SW 1271 (cell line): ENCODE results near the gene MXRA8.
"Not testable (repeated sequence)": the region's sequence is repeated elsewhere in the genome, so short reads cannot be mapped to it uniquely, and the experiment has no call there.

Source experiments
- DNase-seq, 2 experiments: peaks; one replicate each; lab custom pipeline; 2025; lab: John Stamatoyannopoulos, UW

Gene MXRA8

DNA sequence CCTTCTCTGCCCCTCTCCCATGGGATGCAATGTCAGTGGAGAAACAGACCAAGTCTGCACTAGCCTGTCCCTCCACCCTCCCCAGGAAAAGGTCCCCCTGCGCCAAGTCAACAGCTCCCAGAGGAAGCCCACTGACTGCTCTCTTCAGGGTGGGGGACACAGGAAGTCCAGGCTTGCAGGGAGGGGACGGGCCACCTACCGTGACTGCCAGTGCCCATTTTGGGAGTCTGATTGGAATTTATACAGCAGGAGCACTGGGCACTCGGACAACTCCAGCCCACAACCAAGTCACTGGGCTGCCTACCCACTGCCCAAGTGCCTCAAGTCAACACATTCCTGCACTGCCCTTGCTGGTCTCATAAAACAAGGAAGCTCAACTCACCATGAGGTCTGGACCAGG is 34.7 kb upstream of the MXRA8 start:
- no peak for DNase-seq

DNA sequence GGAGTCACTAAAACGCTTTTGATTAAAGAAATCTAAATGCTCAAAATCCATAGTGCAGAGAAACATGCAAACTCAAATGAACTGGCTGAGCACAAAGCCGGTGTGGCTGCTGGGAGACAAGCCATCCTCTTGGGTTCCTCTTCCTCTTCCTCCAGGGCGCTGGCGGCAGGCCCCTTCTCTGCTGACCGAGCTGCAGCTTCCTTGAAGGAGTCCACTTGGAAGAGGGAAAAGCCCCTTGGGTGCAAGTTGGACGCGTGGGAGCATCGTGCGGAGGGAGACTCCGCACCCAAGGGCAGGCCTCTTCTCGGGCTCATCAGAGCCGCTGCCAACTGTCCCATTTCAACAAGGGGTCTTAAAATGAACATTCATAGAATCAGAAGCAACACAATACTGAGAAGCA is 32.9 kb upstream of the MXRA8 start:
- no peak for DNase-seq

DNA sequence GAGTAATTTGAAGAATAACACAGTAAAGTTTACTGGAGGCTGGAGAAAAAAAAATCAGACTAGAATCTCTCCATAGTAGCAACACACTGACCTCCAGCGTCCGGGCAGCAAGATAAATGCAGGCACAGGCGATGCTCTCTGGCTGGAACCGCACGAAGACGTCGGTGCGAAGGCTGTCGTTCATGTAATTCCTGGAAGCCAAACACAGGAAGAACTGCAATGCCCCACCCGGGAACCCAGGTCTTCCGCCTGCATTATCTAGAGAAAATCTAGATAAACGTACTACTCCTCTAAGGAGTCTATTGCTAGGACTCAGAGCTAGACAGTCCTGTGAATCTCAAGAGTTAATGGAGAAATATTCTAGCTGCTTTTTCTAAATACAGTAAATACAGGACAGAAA is 32.3 kb upstream of the MXRA8 start:
- no peak for DNase-seq

DNA sequence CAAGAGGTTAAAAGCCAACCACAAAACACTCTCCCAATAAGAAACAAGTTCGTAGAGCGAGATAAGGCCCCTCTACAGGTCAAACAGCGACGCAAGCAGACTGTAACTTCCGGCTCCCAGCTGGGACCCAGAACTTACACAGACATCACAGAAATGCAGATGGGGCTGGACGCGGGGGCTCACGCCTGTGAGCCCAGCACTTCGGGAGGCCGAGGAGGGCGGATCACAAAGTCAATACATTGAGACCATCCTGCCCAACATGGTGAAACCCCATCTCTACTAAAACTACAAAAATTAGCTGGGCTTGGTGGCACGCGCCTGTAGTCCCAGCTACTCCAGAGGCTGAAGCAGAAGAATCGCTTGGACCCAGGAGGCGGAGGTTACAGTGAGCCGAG is 29.7 kb upstream of the MXRA8 start:
- no peak for DNase-seq

DNA sequence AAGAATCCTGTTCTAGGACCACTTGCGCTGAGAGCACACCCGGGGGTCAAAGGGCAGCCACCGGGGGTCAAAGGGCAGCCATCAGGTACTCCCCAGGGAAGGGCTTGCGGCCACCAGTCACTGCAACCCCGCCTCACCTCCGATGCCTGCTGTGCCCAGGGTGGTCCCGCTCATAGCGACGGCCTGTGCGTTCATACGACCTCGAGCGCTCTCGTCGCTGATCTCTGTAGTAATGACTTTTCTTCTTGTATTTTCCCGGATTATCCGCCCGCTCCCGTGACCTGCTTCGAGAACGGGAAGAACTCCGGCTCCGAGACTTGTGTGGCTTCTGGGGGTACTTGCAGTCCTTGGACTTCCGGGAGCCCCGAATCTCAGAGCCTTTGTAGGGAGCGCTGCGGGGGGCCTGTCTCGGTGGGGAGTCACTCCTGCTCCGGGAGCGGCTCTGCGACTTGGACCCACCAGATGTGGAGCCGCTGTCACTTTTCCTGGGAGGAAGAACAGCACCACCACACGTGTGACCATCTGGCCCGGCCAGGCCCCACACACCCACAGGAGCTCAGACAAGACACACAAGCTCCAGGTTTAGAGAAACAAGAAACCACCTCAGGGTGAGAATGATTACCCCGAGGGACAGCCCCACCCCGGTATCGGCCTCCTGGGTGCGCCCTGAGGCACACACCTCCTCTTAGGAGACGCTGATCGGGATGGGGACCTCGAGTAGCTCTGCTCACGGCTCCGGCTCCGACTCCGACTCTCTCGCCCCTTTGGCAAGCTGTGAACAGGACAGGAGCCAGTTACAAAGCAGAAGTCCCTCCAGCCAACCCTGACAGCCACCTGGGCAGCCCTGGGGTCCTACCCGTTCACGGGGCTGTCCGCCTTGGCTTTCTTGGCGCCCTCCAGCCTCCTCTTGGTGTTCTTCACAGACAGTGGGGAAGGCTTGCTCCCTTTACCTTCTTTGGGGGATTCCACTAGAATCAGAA is 29.0 kb upstream of the MXRA8 start:
- DNase-seq = no peak

DNA sequence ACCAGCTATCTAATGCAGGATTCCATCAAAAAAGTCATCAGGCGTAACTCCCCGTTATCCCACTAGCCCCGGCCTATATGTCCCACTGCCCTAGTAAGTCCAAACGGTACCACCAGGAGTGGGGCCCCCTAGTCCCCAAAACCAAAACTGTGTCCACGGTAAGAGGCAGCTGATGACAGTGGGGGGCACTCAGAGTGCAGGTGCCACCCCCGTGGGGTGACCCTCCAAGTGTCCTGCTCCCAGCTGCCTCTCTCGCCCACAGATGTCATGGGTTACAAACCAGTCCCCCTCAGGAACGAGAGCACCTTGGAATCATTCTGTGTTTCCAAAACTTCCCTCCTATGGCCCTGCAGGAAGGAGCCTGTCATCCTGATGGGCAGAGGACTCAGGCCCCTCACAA is 27.6 kb upstream of the MXRA8 start:
- DNase-seq = no peak

DNA sequence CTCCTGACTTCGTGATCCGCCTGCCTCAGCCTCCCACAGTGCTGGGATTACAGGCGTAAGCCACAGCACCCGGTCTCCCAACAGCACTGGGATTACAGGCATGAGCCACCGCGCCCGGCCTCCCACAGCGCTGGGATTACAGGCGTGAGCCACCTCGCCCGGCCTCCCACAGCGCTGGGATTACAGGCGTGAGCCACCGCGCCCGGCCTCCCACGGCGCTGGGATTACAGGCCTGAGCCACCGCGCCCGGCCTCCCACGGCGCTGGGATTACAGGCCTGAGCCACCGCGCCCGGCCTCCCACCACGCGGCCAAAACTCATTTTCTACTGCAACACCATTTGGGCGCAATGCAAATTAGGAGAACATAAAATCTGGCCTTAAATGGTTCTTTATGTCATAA is 27.0 kb upstream of the MXRA8 start:
- not testable (repeated sequence) for DNase-seq

DNA sequence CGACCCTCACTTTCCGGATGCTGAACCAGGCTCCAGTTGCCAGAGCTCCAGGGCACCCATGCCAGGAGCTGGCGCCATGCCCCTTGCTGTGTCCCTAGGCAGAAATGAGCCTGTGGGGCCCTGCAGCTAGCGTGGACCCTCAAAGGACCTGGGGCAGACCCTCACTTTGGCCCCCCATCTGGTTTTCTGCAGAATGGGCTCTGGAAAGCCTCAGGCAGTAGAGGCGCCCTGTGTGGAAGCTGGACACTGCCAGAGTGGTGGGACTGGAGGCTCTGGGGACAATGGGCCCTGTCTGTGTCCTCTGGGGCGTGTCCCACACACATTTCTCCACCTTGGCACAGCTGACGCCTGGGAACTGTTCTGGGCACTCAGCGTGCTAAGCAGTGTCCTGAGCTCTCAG is 22.9 kb upstream of the MXRA8 start:
- no peak for DNase-seq

DNA sequence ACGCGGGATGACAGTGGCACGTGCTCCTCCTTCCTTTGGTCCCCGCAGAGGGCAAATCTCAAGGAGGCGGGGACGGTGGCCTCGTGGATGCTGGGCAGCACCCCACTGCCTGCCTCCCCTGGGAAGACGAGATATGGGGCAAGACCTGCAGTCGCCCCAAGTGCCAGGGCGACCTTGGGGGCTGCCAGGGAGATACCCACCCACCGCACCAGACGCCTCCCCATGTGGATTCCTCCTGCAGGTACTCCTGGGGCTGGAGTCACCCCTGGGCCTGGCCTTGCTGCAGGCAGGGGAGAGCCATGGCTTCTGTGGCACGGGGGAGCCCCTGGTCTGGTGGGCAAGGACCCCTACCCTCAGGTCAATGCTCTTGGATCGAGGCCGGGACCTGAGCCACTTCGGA is 22.5 kb upstream of the MXRA8 start:
- no peak for DNase-seq

DNA sequence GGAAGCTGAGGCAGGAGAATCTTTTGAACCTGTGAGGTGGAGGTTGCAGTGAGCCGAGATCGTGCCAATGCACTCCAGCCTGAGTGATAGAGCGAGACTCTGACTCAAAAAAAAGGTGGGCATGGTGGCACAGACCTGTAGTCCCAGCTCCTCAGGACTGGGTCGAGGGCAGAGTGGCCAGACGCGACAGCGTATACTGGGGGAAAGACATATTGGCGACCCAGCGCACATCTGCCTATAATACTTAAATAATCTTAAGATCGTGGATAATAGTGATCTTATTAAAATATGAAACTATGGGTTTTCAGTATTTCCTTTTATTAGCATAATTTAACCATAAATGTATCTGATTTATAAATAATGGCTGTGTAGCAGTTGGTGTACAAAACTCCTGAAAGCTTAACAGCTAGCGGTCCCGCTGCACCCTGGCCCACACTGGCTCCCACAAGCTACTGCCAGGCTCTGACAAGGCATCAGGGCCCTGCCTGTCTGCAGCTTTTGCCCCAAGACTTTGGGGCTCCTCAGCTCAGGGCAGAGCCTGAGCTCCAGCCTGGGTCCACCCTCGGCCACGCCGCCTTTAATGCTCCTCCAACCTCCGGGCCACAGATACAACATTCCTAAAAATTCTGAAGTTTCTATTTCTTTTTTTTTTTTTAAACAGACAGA is 19.3 kb upstream of the MXRA8 start:
- DNase-seq = no peak

DNA sequence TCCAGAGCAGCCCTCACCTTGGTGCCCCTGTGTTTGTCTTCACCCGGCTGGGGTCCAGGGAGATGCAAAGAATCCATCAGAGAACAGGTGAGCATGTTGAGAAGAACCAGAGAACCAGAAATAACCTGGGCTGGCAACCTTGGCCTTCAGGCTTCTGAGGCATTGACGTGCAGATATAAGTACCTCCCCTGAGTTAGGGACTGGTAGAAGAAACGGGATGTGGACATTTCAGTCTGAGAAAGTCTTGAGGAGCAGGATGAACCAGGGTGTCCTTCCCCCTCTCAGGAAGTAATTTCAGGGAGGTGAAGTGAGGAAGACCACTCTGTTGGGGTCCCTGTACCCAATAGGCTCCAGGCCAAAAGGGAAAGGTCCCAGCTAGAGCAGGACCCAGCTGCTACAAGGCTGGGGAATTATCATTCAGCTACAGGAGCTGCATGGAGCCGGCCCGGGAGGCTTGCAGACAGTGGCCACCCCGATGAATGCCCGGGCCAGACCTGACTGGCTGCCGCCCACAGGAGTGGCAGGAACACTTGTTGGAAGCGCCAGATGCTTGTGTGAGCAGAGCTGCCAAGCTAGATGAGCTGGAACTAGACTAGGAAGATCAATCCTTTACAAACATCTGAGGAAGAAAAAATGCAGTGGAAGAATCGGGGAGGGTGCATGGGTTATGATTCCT is 18.3 kb upstream of the MXRA8 start:
- DNase-seq = no peak

DNA sequence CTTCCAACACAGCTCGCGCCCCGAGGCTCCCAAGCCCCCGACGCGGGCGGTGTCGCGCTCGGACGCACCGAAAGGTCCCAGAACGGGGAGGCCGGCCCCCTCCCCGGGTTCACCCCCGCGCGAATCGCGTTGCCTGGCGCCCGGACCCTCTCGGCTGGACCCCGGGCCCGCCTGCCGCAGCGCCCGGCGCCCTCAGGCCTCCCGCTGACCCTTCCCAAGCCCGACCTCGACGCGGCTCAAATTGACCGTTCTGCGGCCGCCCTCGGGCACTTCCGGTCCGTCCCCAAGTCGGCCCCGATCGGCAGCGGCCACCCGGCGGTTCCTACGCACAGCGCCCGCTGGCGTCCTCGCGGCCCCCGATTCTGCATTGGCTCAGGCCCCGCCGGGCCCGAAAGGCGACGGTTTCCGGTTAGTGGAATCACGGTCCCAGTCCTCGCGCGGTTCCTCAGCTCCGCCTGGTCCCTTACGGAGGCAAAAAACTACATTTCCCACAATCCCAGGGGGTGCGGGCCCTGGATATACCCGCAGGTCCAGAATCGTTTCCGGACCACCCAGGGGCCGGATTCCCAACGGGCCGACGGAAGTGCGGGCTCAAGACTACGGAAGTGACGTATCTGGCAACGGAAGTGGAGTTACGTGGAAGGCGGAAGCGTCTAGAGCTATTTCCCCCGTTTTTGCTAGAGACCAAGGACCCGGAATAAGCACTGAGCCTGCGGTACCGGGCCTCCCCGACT is 16.7 kb upstream of the MXRA8 start, which contains the start of gene AURKAIP1:
AURKAIP1 (minus strand) TSS at position 279 of the 734 bp plus-strand sequence. CDS start 451 bp downstream, outside the sequence.
- peak; percentile 94 to 95 for DNase-seq

DNA sequence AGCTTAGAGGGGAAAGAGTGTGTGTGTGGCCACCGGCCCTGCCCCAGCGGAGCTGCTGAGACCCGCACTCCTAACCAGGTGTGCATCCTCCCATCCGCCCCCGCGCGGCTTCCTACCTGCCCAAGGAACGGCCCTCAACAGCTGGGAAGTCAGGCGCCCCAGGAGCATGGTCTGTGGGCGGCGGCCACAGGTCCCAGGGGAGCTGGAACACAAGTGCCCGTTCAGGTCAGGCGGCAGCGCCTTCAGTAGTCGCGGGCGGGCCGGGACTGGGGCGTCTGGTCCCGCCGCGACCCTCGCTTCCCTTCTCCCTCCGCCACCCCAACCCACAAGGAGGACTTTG is 16.2 kb upstream of the MXRA8 start:
- DNase-seq = no peak

DNA sequence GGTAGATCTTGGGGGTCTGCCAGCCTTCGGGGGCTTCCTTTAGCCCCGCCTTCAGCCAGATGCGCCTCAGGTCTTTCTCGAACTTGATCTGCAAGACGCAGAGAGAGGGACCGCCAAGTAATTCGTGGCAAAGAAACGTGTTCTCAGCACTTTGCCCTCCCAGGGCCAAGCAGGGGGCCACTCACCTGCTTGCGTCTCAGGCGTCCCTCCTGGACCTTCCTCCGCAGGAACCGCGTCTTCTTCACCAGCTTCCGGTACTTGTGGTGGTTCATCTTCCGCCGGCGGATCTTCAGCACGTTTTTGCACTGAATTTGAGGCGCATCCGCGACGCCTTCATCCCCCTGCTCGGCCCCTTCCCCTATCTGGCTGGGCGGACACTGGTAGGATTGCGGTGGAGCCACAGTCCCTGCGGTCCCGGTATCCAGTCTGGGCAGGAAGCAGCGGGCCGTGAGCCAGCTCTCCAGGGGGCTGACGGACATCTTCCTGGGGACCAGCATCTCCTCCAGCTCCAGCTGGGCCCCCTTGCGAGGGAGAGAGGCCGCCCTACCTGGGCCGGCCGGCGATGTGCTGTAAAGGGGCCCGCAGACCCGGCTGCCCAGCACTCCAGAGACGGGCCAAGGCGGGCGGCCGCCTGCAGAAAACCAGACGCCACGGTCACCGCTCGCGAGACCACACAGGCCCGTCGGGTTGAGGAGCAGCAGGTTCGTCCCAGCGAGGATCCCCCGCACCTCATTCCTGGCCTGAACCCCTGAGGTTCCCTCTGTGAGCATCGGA is 15.6 kb upstream of the MXRA8 start:
- no peak for DNase-seq

DNA sequence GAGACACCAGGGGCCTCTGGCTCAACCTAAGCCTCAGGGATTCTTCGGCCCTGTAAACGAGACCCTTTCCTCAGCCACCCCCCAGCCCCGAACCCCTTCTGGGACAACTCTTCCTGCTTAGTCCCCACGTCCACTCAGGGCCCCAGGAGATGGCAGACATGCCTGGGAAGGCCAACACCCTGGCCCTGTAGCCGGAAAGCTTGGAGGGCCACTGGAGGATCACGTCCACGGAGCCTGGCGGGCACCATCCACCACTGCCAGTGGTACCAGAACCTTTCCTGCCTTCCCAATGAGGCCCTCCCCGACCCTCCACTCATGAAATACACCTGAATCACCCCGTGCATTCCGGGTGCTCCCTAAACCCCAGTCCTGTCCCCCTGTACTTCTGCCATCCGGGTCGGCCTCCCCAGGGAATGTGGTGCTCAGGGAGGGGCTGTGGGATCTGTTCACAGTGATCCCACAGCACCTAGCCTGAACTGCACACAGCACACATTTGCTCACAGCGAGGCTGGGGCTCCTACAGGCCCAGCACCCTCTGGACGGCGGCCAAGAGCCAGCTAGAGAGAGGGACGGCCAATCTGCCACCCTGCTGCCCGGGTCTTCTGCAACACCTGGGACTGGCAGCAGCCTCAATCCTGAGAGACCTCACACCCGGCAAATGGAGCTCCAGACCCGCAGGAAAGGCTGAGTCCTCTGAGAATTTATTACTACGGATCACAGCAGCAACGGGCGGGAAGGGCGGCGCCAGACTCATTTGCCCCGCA is 14.9 kb upstream of the MXRA8 start:
- DNase-seq = no peak

DNA sequence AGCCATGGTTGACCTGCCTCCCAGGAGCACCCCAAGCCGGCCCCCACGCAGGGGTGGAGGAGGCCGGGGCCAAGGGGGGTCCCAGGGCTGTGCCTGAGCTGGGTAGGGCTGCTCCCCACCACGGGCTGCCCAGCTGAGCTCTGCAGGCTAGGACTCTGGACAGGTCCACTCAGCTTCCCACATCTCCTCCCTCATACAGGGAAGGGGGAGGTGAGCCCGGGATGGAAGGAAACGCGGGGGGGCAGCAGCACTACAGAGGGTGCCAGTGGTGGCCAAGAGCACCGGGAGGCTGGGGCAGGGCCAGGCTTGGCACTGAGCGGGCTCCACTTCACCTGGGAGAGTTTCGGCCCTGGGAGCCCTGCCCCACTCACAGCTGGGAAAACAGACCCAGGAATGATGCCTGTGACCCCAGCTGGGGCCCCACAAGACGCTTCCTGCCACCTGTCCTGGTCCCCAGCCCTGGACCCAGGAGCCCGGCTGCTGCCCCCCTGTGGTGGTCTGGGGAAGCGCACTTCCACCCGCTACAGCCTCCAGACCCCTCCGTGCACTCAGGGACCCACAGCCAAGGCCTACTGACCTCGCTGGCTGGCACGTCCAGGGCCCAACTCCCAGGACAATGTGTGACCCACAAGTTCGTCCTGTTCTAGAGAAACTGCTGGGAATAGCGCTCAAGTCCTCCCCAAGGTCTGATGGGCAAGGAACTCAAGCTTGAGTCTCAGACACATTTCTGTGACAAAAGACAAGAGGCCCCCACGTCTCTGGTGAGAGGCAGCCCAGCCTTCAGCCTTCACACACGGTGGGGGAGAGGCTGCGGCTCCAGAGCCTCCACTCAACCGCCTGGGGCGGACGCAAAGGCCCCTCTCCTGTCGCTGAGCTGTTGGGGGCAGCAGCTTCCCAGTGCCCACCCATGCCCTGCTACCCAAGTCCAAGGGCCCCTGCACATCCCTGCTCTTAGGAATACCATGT is 13.7 kb upstream of the MXRA8 start:
- DNase-seq = peak in 1 of 2 experiments; percentile 37

DNA sequence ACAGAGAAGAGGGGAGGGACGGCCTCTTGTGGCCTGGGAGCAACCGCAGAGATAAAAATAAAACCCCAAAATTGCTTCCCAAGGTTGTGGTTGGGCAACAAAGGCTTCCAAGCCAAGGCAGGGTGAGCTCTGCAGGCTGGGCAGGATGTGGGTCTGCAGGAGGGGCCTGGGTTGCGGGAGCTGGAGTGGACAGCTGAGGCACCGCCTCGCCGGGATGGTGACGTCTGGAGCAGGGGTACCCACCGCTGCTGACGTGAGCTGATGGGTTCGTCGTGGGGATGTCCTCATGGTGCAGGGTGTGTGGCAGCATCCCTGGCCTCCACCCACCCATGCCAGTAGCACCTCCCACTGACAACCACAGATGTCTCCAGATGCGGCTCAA is 13.0 kb upstream of the MXRA8 start:
- no peak for DNase-seq

DNA sequence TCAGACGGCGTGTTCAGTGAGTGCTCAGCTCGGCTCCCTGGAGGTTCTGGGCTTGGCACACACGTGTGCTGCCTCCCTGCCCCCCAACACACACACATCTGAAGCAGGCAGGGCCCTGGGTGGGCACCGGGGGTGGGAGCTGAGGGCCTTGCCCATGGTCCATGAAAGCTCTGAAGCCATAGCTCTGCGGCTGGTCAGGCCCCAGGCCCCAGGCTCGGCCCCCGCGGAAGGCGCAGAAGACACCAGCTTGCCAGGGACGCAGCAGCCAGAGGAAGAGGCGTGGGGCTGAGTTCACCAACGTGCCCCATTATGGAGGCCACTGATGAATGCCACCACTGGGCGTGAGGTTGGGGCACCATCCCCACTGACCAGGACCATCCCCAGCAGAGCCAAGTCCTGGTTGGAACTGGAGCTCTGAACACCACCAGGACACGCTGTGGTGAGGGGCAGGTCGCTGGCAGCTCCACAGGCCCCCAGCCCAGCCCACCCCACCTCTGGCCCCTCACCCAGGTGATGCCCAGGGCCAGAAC is 12.5 kb upstream of the MXRA8 start:
- DNase-seq = no peak

DNA sequence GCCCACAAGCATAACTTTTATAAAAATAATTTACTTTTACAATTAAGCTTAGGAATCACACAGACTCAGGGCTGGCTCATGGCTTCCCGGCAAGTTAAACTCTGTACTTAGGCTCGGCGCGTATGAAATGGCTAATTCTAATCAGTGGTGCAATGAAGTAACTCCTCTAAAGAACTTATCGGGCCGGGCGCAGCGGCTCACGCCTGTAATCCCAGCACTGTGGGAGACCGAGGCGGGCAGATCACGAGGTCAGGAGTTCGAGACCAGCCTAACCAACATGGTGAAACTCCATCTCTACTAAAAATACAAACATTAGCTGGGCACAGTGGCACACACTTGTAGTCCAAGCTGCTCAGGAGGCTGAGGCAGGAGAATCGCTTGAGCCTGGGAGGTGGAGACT is 11.7 kb upstream of the MXRA8 start:
- DNase-seq = not testable (repeated sequence)
